Measurements from ENCODE around the gene PITPNC1. TPM values are rescaled to one million over a fixed set of nuclear protein-coding genes. Genes with fewer than 3 reads are reported as not detected.

The PITPNC1 gene
- total and polyA plus RNA-seq, 2 donors (not counting 3 experiments of a cell fraction or from before 2014, with no cell fraction given): 2.4 to 9.6 TPM

GRCh38 chr17:67440277-67441051, 63.4 kb downstream of the PITPNC1 start:
- H2AFZ ChIP-seq (ENCODE audit: low read depth, low read length): no peak overlapping the region
- H3K9me3 ChIP-seq (replicated peaks; ENCODE audit: control insufficient read depth, insufficient read depth, low read length): no peaks in the 10 kb centered on the region
- no TSS peak for BruUV-seq (replicated peaks)
- peaks cover 23% of the 10 kb centered on the region for H3K4me1 ChIP-seq (ENCODE audit: control insufficient read depth, extremely low read depth, insufficient read depth, low read length)
- ChIA-PET CTCF (interaction anchor here (0.8 to 3.6 kb wide), 5 partner anchors 8 to 163 kb away, joined by 3 to 30 read pairs (median 7); no protein-coding TSS in a partner anchor), POLR2A (no interaction called here)
- H3K9me1 ChIP-seq (replicated peaks; ENCODE audit: control insufficient read depth, extremely low read depth, insufficient read depth, low read length): no peaks in the 10 kb centered on the region
- peak overlapping the region; percentile 51 for H3K4me2 ChIP-seq (ENCODE audit: insufficient read depth, low read length)
- dilution Hi-C loops (cut with MboI; ENCODE audit: extremely low pct_ligation_motif_present, low sequenced_read_pairs): no loop called here
- H3K79me2 ChIP-seq (ENCODE audit: control insufficient read depth, insufficient read depth, low read length): no peaks in the 10 kb centered on the region
- no peak for TF ChIP-seq JUN (IDR thresholded peaks at IDR 0.05; ENCODE audit: borderline replicate concordance, insufficient read depth, insufficient read length, low read depth)
- no peak for TF ChIP-seq GATA2 (IDR thresholded peaks at IDR 0.05; ENCODE audit: insufficient read depth, insufficient read length, low read depth, low read length)
- no peak for TF ChIP-seq FOS (IDR thresholded peaks at IDR 0.05; ENCODE audit: borderline replicate concordance, insufficient read depth, low read length)
- no peak for TF ChIP-seq POLR2A (IDR thresholded peaks at IDR 0.05; ENCODE audit: low read depth, low read length)
- no peak for TF ChIP-seq MYC (IDR thresholded peaks at IDR 0.05; ENCODE audit: low read depth, low read length)
- TF ChIP-seq POLR2AphosphoS5 (IDR thresholded peaks at IDR 0.05; ENCODE audit: insufficient read depth, low read depth, low read length): no peak
- no peak for TF ChIP-seq EZH2 (IDR thresholded peaks at IDR 0.05; ENCODE audit: borderline replicate concordance, low read depth, low read length, severe bottlenecking)
- TF ChIP-seq MAX (IDR thresholded peaks at IDR 0.05; ENCODE audit: insufficient read depth, insufficient read length): no peak
- TF ChIP-seq CTCF (IDR thresholded peaks at IDR 0.05; ENCODE audit: extremely low read depth in 1 of 2, insufficient read depth in 1 of 2, low read depth in 1 of 2, low read length in 2 of 2): no peak
- H4K20me1 ChIP-seq (replicated peaks; ENCODE audit: control insufficient read depth, extremely low read depth, insufficient read depth, low read length): no peaks in the 10 kb centered on the region
- H3K9ac ChIP-seq (replicated peaks; ENCODE audit: extremely low read depth, insufficient read depth, low read length): no peak overlapping the region
- FAIRE-seq (no peak), DNase-seq (ENCODE audit: low read depth, low spot score) (no peak)
- H3K27ac ChIP-seq (ENCODE audit: insufficient read depth, low read depth, low read length): peak overlapping the region; percentile 15
- intact Hi-C loops (cut with micrococcal nuclease): loop anchor here (2.0 kb wide), 1 partner anchor 34 kb away; no protein-coding TSS in a partner anchor
- H3K27me3 ChIP-seq (ENCODE audit: control insufficient read depth in 2 of 2, insufficient read depth in 2 of 2, low read length in 2 of 2): no peaks in the 10 kb centered on the region
- no peak overlapping the region for H3K4me3 ChIP-seq (replicated peaks in 1 of 3; ENCODE audit: insufficient read depth in 1 of 3, low read depth in 1 of 3, low read length in 3 of 3)
- no peaks in the 10 kb centered on the region for H3K36me3 ChIP-seq (ENCODE audit: control insufficient read depth in 2 of 2, extremely low read depth in 1 of 2, insufficient read depth in 2 of 2, low read length in 2 of 2)

Measured in endothelial cell of umbilical vein (primary cell).